ENCODE results near the gene SLC38A10. TPM values are rescaled to one million over a fixed set of nuclear protein-coding genes. Genes with fewer than 3 reads are reported as not detected.
A peak's percentile ranks its signal among the peaks of the same experiment; 100 is the strongest.

The SLC38A10 gene
- total and polyA plus RNA-seq, 12 donors, result 27.8 to 56.2 (median 38.4) TPM

DNA sequence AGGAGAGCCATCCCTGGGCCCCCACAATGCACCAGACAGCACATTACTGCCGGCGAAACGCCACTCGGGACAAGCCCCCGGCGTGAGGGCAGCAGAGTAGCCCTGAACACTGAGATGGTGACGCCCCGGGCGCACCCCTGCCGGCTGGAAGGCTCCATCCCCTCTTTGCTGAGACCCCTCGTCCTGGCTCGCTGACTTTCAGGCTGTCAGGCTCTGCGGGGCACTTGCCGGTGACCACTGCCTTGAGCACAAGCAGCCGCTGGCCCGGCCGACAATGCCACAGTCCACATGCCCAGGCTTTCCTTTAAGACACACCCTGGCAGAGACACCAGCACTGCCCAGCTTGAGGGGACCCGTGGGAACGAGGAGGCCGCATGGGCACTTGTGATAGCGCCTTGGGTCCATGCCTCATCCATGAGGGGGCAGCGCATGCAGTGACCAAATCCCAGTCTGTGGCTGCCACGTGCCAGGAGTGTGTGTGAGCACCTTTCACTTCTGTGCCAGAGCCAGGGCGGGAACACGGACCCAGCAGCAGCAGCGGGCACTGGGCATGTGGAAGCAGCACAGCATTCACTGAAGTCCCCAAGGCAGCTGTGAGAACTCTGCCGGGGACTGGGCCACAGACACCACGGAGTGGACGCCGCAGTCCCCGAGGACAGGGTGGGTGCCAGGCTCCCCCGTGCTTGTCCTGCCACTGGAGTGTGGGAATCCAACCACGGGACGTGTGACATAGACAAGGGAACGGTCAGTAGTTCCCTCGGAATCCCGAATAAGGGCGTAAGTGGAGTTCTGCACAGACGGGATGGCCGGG is 31.5 kb downstream of the SLC38A10 start:
- Histone ChIP-seq H3K4me3 (no peak overlapping the region), H3K9me3 (no peaks in the 10 kb centered on the region), H3K36me3 (peaks cover 0 to 99% (median 24%) of the 10 kb centered on the region in 9 donors), H3K27me3 (no peaks in the 10 kb centered on the region), H3K27ac (no peak overlapping the region), H3K4me1 (peaks cover 0 to 17% (median 0%) of the 10 kb centered on the region in 9 donors)
- intact Hi-C loops (cut with DNase I), result no loop called here
- TF ChIP-seq, protein P1, sequence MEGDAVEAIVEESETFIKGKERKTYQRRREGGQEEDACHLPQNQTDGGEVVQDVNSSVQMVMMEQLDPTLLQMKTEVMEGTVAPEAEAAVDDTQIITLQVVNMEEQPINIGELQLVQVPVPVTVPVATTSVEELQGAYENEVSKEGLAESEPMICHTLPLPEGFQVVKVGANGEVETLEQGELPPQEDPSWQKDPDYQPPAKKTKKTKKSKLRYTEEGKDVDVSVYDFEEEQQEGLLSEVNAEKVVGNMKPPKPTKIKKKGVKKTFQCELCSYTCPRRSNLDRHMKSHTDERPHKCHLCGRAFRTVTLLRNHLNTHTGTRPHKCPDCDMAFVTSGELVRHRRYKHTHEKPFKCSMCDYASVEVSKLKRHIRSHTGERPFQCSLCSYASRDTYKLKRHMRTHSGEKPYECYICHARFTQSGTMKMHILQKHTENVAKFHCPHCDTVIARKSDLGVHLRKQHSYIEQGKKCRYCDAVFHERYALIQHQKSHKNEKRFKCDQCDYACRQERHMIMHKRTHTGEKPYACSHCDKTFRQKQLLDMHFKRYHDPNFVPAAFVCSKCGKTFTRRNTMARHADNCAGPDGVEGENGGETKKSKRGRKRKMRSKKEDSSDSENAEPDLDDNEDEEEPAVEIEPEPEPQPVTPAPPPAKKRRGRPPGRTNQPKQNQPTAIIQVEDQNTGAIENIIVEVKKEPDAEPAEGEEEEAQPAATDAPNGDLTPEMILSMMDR (IDR thresholded peaks at IDR 0.05), result no peak
- WGBS, 2 donors, result 92 to 93% methylated on average over 40 of the region's 40 CpGs
- no peak for ATAC-seq
- no peak for DNase-seq

DNA sequence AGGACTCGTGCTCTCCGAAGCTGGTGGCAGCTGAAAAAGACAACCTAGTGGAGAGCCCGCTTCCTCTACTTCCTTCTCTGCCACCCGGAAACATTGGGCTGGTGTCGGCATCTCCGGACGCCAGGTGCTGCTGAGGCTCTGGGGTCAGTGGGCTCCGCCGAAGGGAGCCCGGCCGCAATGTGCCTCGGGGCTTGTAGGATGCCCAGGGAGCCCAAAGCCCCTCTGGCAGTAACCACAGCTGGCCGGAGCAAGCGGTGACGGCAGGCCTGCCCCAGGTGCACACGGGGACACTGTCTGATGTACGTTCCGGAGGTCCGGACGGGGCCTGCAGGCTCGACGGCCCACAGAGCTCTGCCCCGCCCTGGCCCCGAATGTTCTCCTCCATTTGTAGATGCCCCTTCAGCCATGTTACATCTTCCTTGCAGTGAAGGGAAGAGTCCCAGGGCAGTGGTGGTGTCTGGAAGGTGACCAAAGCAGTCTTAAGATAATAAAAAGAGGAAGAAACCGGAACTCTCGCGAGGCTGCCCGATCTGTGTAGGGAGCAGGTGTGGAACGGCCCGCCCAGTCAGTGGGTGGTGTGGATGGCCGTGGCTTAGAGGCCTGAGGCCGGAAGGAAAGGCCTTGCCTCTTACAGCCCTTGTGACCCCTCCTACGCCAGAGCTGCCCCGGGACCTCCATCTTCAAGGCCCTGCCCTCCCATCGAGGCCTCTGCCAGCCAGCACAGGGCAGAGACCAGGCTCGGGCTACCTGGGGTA is 33.3 kb downstream of the SLC38A10 start:
- 93 to 94% methylated on average over 36 of the region's 36 CpGs for WGBS, 2 donors
- Histone ChIP-seq H3K4me1 (peaks cover 0 to 4% (median 0%) of the 10 kb centered on the region in 9 donors), H3K27ac (no peak overlapping the region), H3K4me3 (no peak overlapping the region), H3K9me3 (no peaks in the 10 kb centered on the region), H3K36me3 (peaks cover 0 to 100% (median 24%) of the 10 kb centered on the region in 9 donors), H3K27me3 (no peaks in the 10 kb centered on the region)
- ATAC-seq (no peak), DNase-seq (no peak)
- TF ChIP-seq, protein P1 (IDR thresholded peaks at IDR 0.05), result no peak
- intact Hi-C loops (cut with DNase I), result no loop called here

DNA sequence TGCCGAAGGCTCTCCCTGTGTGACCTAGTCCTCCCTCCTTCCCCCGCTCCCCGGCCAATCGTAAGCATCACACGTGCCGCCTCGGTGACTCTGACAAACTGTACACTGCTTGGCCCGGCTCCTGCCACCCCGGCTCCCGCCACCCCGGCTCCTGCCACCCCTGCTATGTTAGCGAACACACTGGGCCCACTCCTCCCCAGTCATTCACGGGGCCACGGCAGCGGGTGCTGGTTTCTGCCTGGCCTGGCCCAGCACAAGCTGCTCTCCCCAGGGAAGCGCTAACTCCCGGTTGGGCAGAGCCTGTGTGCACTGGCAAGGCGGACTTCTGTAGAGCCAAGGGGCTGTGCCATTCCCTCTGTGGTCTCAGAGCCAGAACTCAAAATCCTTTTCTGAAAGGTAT is 34.0 kb downstream of the SLC38A10 start:
- H3K9me3 ChIP-seq, result no peaks in the 10 kb centered on the region
- no peaks in the 10 kb centered on the region for H3K27me3 ChIP-seq
- DNase-seq, result no peak
- peaks cover 0 to 100% (median 24%) of the 10 kb centered on the region in 9 donors for H3K36me3 ChIP-seq
- WGBS, 2 donors, result 96 to 97% methylated on average over 18 of the region's 18 CpGs
- TF ChIP-seq, protein P1 (IDR thresholded peaks at IDR 0.05), result no peak
- H3K4me3 ChIP-seq, result no peak overlapping the region
- intact Hi-C loops (cut with DNase I), result no loop called here
- no peak overlapping the region for H3K27ac ChIP-seq
- H3K4me1 ChIP-seq, result peaks cover 0 to 7% (median 0%) of the 10 kb centered on the region in 9 donors
- peak in 1 of 8 donors; percentile 6 for ATAC-seq

- intact Hi-C loops (cut with DNase I), result no loop called here
- Histone ChIP-seq H3K4me3 (no peak overlapping the region), H3K27me3 (no peaks in the 10 kb centered on the region), H3K4me1 (peaks cover 0 to 12% (median under 1%) of the 10 kb centered on the region in 9 donors), H3K9me3 (no peaks in the 10 kb centered on the region), H3K36me3 (peaks cover 0 to 99% (median 22%) of the 10 kb centered on the region in 9 donors), H3K27ac (no peak overlapping the region)
- ATAC-seq (no peak), DNase-seq (no peak)
- WGBS, 2 donors, result 93 to 94% methylated on average over 19 of the region's 19 CpGs
- TF ChIP-seq, protein P1 (IDR thresholded peaks at IDR 0.05), result no peak
These were observed 34.5 kb downstream of the SLC38A10 start for GRCh38 chr17:81260641-81261040.

Measured in heart right ventricle (tissue), 16 donors.